ENCODE measurements around the gene RBFOX1. TPM values are rescaled to one million over a fixed set of nuclear protein-coding genes. Genes with fewer than 3 reads are reported as not detected.

RBFOX1 gene
- total RNA-seq (not detected), polyA plus RNA-seq (not detected)

- no peak within 1 kb of the TSS for H3K4me3 Mint-ChIP-seq
- H3K4me3 ChIP-seq (ENCODE audit: low read length in 2 of 2) = no peak within 1 kb of the TSS
- H3K4me1 Mint-ChIP-seq = no peaks in the 10 kb centered on the region
- peaks cover 0 to 19% (median 10%) of the 10 kb centered on the region in 8 donors for H3K9me3 Mint-ChIP-seq
- no peaks in the 10 kb centered on the region for H3K27me3 Mint-ChIP-seq
- POLR2A ChIA-PET (ENCODE audit: partially characterized antibody) = no interaction called here
- DNase-seq = no peak
- no peaks in the 10 kb centered on the region for H3K9me3 ChIP-seq (ENCODE audit: control insufficient read depth in 1 of 2, low read length in 2 of 2)
- H3K27ac Mint-ChIP-seq = no peak within 1 kb of the TSS
- no peaks in the 10 kb centered on the region for H3K27me3 ChIP-seq (ENCODE audit: insufficient read depth, low read length)
- no peak within 1 kb of the TSS for H3K27ac ChIP-seq (ENCODE audit: low read depth, low read length)
- intact Hi-C loops (cut with micrococcal nuclease) = no loop called here
- H3K36me3 ChIP-seq (ENCODE audit: insufficient read depth, low read length) = no peaks in the 10 kb centered on the region
- CTCF ChIA-PET (ENCODE audit: partially characterized antibody) = no interaction called here
- no peaks in the 10 kb centered on the region for H3K4me1 ChIP-seq (ENCODE audit: insufficient read depth, low read length)
- no peaks in the 10 kb centered on the region for H3K36me3 Mint-ChIP-seq
Observed at GRCh38 chr16:7332611-7333010, at the start of gene RBFOX1. Gene RBFOX1 (plus strand): TSS chr16:7332845.

- Mint-ChIP-seq H3K36me3 (no peaks in the 10 kb centered on the region), H3K4me1 (no peaks in the 10 kb centered on the region), H3K9me3 (peaks cover 2 to 45% (median 24%) of the 10 kb centered on the region in 8 donors), H3K27me3 (no peaks in the 10 kb centered on the region), H3K4me3 (no peak overlapping the region), H3K27ac (no peak overlapping the region)
- Histone ChIP-seq H3K36me3 (ENCODE audit: insufficient read depth, low read length) (no peaks in the 10 kb centered on the region), H3K27ac (ENCODE audit: low read depth, low read length) (no peak overlapping the region), H3K4me1 (ENCODE audit: insufficient read depth, low read length) (no peaks in the 10 kb centered on the region), H3K4me3 (ENCODE audit: low read length in 2 of 2) (no peak overlapping the region), H3K27me3 (ENCODE audit: insufficient read depth, low read length) (no peaks in the 10 kb centered on the region), H3K9me3 (ENCODE audit: control insufficient read depth in 1 of 2, low read length in 2 of 2) (no peaks in the 10 kb centered on the region)
- POLR2A ChIA-PET (ENCODE audit: partially characterized antibody) = no interaction called here
- no peak for DNase-seq
- intact Hi-C loops (cut with micrococcal nuclease) = no loop called here
- CTCF ChIA-PET (ENCODE audit: partially characterized antibody) = no interaction called here
Observed at GRCh38 chr16:7284780-7285179, 47.9 kb upstream of the RBFOX1 start.

GRCh38 chr16:7285520-7285919 is 47.1 kb upstream of the RBFOX1 start:
- Histone ChIP-seq H3K4me3 (ENCODE audit: low read length in 2 of 2) (no peak overlapping the region), H3K27ac (ENCODE audit: low read depth, low read length) (no peak overlapping the region), H3K27me3 (ENCODE audit: insufficient read depth, low read length) (no peaks in the 10 kb centered on the region), H3K9me3 (ENCODE audit: control insufficient read depth in 1 of 2, low read length in 2 of 2) (no peaks in the 10 kb centered on the region), H3K4me1 (ENCODE audit: insufficient read depth, low read length) (no peaks in the 10 kb centered on the region), H3K36me3 (ENCODE audit: insufficient read depth, low read length) (no peaks in the 10 kb centered on the region)
- intact Hi-C loops (cut with micrococcal nuclease) = no loop called here
- Mint-ChIP-seq H3K36me3 (no peaks in the 10 kb centered on the region), H3K9me3 (peaks cover 2 to 45% (median 24%) of the 10 kb centered on the region in 8 donors), H3K27ac (no peak overlapping the region), H3K27me3 (no peaks in the 10 kb centered on the region), H3K4me3 (no peak overlapping the region), H3K4me1 (no peaks in the 10 kb centered on the region)
- no peak for DNase-seq
- CTCF ChIA-PET (ENCODE audit: partially characterized antibody) = no interaction called here
- POLR2A ChIA-PET (ENCODE audit: partially characterized antibody) = no interaction called here

GRCh38 chr16:7289299-7289698 is 43.3 kb upstream of the RBFOX1 start:
- no peaks in the 10 kb centered on the region for H3K36me3 ChIP-seq (ENCODE audit: insufficient read depth, low read length)
- Mint-ChIP-seq H3K9me3 (peaks cover 0 to 34% (median 22%) of the 10 kb centered on the region in 8 donors), H3K36me3 (no peaks in the 10 kb centered on the region), H3K27me3 (no peaks in the 10 kb centered on the region), H3K4me3 (no peak overlapping the region), H3K4me1 (no peaks in the 10 kb centered on the region), H3K27ac (no peak overlapping the region)
- ChIA-PET POLR2A (ENCODE audit: partially characterized antibody) (no interaction called here), CTCF (ENCODE audit: partially characterized antibody) (no interaction called here)
- no peak for DNase-seq
- H3K27ac ChIP-seq (ENCODE audit: low read depth, low read length) = no peak overlapping the region
- H3K9me3 ChIP-seq (ENCODE audit: control insufficient read depth in 1 of 2, low read length in 2 of 2) = no peaks in the 10 kb centered on the region
- no peaks in the 10 kb centered on the region for H3K27me3 ChIP-seq (ENCODE audit: insufficient read depth, low read length)
- no peaks in the 10 kb centered on the region for H3K4me1 ChIP-seq (ENCODE audit: insufficient read depth, low read length)
- no peak overlapping the region for H3K4me3 ChIP-seq (ENCODE audit: low read length in 2 of 2)
- intact Hi-C loops (cut with micrococcal nuclease) = no loop called here

- H3K4me3 Mint-ChIP-seq = no peak overlapping the region
- Histone ChIP-seq H3K4me1 (ENCODE audit: insufficient read depth, low read length) (no peaks in the 10 kb centered on the region), H3K36me3 (ENCODE audit: insufficient read depth, low read length) (no peaks in the 10 kb centered on the region), H3K9me3 (ENCODE audit: control insufficient read depth in 1 of 2, low read length in 2 of 2) (no peaks in the 10 kb centered on the region), H3K4me3 (ENCODE audit: low read length in 2 of 2) (no peak overlapping the region), H3K27me3 (ENCODE audit: insufficient read depth, low read length) (no peaks in the 10 kb centered on the region), H3K27ac (ENCODE audit: low read depth, low read length) (no peak overlapping the region)
- H3K4me1 Mint-ChIP-seq = no peaks in the 10 kb centered on the region
- intact Hi-C loops (cut with micrococcal nuclease) = no loop called here
- no peak for DNase-seq
- H3K36me3 Mint-ChIP-seq = no peaks in the 10 kb centered on the region
- H3K27me3 Mint-ChIP-seq = no peaks in the 10 kb centered on the region
- peaks cover 0 to 26% (median 14%) of the 10 kb centered on the region in 8 donors for H3K9me3 Mint-ChIP-seq
- ChIA-PET POLR2A (ENCODE audit: partially characterized antibody) (no interaction called here), CTCF (ENCODE audit: partially characterized antibody) (no interaction called here)
- H3K27ac Mint-ChIP-seq = no peak overlapping the region
Observed at GRCh38 chr16:7290682-7291081, 42.0 kb upstream of the RBFOX1 start.

- CTCF ChIA-PET (ENCODE audit: partially characterized antibody) = no interaction called here
- no peaks in the 10 kb centered on the region for H3K4me1 ChIP-seq (ENCODE audit: insufficient read depth, low read length)
- Mint-ChIP-seq H3K4me1 (no peaks in the 10 kb centered on the region), H3K27me3 (no peaks in the 10 kb centered on the region), H3K27ac (no peak overlapping the region), H3K36me3 (no peaks in the 10 kb centered on the region), H3K9me3 (peaks cover 4 to 22% (median 13%) of the 10 kb centered on the region in 8 donors), H3K4me3 (no peak overlapping the region)
- no peaks in the 10 kb centered on the region for H3K9me3 ChIP-seq (ENCODE audit: control insufficient read depth in 1 of 2, low read length in 2 of 2)
- POLR2A ChIA-PET (ENCODE audit: partially characterized antibody) = no interaction called here
- intact Hi-C loops (cut with micrococcal nuclease) = no loop called here
- no peak overlapping the region for H3K4me3 ChIP-seq (ENCODE audit: low read length in 2 of 2)
- no peaks in the 10 kb centered on the region for H3K36me3 ChIP-seq (ENCODE audit: insufficient read depth, low read length)
- no peak overlapping the region for H3K27ac ChIP-seq (ENCODE audit: low read depth, low read length)
- no peaks in the 10 kb centered on the region for H3K27me3 ChIP-seq (ENCODE audit: insufficient read depth, low read length)
- no peak for DNase-seq
Observed at GRCh38 chr16:7294020-7294419, 38.6 kb upstream of the RBFOX1 start.

GRCh38 chr16:7303052-7303610 is 29.5 kb upstream of the RBFOX1 start:
- Histone ChIP-seq H3K4me1 (ENCODE audit: insufficient read depth, low read length) (no peaks in the 10 kb centered on the region), H3K27me3 (ENCODE audit: insufficient read depth, low read length) (no peaks in the 10 kb centered on the region), H3K36me3 (ENCODE audit: insufficient read depth, low read length) (no peaks in the 10 kb centered on the region), H3K27ac (ENCODE audit: low read depth, low read length) (no peak overlapping the region), H3K9me3 (ENCODE audit: control insufficient read depth in 1 of 2, low read length in 2 of 2) (no peaks in the 10 kb centered on the region), H3K4me3 (ENCODE audit: low read length in 2 of 2) (no peak overlapping the region)
- H3K4me3 Mint-ChIP-seq = no peak overlapping the region
- intact Hi-C loops (cut with micrococcal nuclease) = no loop called here
- no peaks in the 10 kb centered on the region for H3K36me3 Mint-ChIP-seq
- no peak overlapping the region for H3K27ac Mint-ChIP-seq
- no peak for DNase-seq
- CTCF ChIA-PET (ENCODE audit: partially characterized antibody) = no interaction called here
- POLR2A ChIA-PET (ENCODE audit: partially characterized antibody) = no interaction called here
- H3K4me1 Mint-ChIP-seq = peaks cover 0 to 2% (median under 1%) of the 10 kb centered on the region in 4 donors
- peaks cover 2 to 3% of the 10 kb centered on the region in 2 donors for H3K27me3 Mint-ChIP-seq
- peaks cover 4 to 35% (median 18%) of the 10 kb centered on the region in 8 donors for H3K9me3 Mint-ChIP-seq

All from CD4-positive, alpha-beta memory T cell (primary cell).